ENCODE measurements around the gene CYP2J2.
"Not testable (repeated sequence)": the region's sequence is repeated elsewhere in the genome, so short reads cannot be mapped to it uniquely, and the experiment has no call there.

Gene CYP2J2

DNA sequence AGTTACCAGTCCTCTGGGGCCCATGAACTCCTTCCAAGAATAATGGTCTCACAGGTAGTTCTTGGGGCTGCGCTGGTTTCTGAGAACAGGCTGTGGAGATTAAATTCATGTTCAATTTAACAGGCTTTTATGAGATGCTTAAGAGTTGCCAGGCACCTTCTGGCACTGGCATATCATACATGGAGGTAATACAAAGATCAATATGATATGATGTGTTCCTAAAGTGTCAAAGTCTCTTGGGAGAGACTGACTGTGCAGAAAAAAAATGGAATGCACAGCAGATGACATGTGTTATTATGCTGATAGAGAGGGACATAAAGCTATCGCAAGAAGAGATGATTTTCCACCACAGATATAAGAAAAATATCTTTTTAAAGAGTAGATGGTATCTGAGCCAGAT is 6.8 kb downstream of the CYP2J2 start:
- DNase-seq: no peak

DNA sequence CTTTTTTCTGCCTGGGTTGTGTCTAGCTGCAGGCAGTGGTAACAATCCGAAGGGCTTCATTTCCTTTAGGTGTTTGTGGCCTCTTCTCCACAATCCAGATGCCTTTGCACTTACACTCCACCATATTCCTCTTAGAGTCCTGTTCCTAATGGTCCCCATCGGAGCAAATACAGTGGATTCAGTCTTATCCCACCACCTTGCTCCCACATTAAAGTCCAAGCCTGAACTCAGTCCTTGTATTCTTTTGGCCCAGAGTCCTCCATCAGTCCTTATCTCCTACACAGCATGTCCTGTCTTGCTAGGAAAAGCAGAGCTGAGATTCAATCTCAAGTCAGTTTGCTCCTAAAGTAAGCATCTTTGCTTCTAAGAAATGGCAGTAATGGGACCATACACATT is 8.8 kb downstream of the CYP2J2 start:
- no peak for DNase-seq

DNA sequence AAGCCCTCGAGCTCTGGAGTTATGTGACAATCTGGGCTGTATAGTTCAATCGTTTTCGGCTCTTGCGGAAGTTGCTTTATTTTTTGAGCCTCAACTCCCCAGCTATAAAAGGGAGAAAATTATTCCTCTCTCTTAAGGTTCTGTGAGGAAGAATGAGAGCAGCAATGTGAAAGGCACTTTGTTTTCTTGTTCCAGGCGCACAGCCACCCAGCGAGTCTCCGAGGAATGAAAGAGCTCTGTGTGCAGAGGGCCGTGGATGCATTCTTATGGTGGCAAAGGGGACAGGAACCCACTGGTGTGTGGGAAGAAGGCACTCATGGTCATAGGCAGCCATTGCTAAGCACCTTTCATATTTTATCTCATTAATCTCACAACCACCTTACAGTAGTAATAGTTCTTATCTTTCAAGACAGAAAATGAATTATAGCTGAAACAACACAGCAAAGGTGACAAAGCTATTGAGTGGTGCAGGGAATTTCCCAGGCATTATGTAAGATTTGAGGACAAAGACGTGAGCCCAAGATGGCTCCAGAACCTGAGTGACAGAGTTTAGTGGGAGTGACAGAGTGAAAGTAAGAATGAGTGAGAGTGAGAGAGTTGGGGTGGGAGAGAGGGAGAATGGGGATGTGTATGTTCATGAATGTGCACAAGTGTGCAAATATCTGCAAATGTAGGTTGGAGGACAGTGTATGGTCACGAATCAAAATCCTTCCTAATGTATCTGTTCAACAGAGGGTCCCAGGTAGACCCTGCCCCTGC is 9.4 kb downstream of the CYP2J2 start:
- no peak for DNase-seq

DNA sequence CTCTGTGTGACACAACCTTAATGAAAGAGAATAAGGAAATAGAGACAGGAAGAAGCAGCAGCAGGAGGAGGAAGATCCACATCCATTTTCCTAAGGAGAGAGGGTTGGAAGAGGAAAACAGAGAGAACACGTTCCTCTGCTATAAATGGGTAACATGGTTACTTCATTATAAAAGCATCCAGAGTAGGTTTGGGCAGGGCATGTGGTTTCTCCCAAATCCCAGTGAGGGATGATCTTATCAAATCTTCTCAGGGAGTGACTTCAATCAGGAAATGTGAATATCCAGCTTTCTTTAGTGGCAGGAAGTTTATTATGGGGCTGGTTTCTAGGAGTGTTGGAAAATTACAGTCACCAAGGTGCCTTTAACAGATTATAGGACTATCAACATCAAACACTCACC is 11.1 kb downstream of the CYP2J2 start:
- no peak for DNase-seq

DNA sequence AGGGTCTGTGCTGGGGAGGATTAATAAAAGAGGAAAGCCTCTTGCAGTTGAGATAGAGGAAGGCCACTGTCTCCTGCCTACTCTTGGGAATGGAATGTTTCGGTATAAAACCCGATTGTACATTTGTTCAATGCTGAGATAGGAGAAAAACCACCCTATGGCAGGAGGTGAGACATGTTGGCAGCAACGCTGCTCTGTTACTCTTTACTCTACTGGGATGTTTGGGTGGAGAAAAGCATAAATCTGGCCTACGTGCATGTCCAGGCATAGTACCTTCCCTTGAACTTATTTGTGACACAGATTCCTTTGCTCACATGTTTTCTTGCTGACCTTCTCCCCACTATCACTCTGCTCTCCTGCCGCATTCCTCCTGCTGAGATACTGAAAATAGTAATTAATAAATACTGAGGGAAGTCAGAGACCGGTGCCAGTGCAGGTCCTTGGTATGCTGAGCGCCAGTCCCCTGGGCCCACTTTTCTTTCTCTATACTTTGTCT is 11.7 kb downstream of the CYP2J2 start:
- not testable (repeated sequence) for DNase-seq

DNA sequence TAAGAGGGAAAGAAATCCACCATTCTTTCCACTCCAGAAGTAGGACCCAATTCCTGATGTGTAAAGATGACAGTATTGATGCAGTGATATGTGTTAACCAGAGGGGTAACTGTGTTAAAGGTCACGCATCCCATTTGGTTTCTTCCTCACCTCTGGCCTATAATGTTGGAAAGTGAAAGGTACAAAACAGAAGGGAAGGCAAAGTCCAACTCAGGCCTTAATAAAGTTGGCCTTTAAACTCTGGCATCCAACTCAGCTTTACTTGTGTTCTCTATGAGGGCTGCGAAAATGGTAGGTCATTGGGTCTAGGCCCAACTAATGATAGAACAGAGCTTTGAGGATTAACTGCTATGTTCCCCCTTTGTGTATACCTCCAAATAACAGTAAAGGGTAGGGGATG is 17.9 kb downstream of the CYP2J2 start:
- no peak for DNase-seq

DNA sequence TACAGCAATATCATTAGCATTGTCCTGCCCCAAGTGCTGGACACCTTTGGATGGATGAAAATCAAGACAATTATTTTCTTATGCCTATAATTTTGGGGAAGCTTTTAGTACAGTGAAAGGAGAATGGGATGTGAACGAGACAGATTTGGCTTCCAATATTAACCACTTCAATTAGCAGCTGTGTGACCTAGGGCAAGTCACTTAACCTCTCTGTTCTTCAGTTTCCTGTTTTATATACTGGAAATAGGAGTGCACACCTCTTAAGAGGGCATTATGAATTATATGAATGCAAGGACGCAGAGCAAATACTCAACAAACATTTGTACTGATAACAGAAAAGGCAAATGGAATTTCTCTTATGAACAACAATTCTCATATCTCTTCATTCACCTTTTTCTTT is 18.5 kb downstream of the CYP2J2 start:
- no peak for DNase-seq

DNA sequence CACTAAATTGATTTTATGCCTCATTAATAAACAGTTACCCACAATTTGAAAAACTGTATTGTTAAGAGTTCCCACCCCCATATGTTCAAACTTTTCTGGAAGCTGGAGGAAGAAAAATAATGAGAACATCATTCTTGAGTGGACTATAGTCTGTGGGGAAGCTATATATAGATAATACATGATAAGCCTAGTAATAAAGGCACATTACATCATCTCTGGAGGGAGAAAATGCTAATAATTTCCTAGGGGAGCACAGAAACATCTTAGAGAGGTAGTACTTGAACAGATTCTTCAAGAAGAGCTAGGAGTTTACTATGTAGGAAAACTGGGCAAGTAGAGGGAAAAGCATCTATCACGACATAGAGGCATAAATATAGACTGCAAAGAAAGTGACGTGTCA is 19.6 kb downstream of the CYP2J2 start:
- no peak for DNase-seq

DNA sequence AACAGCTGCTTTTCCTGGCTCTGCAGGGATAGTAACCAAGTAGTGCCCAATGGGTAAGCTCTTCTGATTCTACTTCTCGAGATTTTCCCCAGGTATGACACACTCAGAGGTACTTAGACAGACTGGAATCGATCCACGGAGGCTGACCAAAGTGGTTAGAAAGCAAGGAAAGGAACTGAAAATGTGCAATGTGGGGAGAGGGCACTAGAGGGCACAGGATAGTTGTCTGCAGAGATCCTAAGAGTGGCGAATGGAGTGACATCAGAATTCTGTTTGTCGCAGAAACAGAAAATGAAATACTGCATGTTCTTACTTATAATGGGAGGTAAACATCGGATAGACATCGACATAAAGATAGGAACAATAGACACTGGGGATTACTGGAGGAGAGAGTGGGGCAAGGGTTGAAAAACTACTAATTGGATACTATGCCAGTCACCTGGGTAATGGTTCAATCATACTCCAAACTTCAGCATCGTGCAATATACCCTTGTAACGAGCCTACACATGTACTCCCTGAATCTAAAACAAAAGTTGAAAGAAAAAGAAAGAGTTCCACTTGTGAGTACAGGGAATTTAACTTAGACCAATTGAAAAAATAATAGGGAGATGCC is 23.3 kb downstream of the CYP2J2 start:
- no peak for DNase-seq

DNA sequence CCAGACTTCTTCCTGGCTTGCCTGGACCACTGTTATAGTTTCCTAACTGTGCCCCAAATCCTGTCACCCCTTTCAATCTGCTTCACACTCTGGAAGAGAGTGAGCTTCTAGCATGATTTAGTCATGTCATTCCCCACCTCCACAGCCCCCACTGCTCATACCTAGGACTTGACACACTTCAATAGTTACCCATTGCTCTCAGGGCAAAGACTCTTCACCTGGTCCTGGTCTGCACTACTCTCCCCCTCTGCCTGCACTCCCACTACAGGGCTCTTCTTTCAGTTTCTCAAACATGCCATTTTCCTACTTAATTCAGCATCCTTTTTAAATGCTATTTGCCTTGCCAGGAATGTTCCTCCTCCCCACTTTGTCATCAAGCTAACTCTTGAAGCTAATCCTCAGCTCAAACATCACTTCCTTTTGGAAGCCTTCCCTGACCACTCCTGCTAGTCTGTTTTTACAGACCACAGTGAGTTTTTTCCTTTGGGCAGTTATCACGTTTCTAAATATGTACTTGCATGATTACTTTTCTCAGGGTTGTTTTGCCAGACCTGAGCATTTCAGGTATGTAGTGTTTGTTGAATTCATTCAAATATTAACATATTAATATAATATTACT is 24.7 kb downstream of the CYP2J2 start:
- no peak for DNase-seq

DNA sequence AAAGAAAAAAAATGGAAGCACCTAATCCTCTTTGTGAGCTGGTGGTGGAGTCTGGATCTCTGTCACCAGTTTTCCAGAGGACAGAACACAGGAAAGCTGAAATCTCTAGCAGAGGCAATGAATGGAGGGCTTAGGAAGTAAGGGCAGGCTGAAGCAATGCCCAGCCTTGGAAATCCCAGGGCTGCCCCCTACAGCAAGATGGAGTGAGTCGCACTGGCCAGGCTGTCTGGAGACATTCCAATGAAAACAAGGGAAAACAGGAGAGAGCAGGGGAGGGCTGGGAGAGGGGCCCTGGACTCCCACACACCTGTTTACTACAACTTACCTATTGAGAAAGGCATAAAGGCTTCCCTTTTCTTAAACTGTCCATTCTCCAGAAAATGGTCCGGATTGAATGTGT is 25.9 kb downstream of the CYP2J2 start:
- DNase-seq: no peak

DNA sequence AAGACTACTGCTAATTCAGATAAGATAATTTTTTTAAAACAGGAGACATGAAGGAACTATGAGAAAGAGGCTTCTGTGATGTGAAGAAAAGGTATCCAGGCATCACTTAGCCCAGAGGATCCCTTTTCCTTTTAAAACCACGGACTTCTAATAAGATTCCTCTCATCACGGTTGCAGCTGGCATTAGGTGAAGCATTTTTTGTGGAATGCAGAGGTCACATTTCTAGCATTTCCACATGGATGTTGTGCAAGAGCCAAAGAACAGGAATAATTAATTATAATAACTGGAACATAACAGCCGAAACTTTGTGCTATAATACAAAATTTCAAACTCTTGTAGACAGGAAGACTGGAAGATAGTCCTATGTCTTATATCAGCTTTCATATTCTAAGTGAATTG is 27.6 kb downstream of the CYP2J2 start:
- no peak for DNase-seq

DNA sequence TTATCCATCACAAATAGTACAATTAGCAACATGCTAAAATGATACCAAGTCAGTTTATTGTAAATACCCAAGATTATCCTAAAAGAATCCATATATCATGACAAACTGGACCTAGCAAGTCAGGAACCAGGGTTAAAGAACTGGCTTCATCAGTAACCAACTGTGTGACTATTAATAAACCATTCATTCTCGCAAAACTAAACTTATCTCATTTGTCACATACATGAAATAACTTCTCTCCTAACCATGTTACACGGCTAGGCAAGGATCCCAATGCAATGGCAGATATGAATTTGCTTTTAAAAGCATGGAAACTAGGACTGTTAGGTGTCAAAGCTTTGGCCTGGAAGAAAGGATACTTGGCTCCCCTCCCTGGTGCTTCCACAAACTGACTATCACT is 29.4 kb downstream of the CYP2J2 start:
- DNase-seq: no peak

DNA sequence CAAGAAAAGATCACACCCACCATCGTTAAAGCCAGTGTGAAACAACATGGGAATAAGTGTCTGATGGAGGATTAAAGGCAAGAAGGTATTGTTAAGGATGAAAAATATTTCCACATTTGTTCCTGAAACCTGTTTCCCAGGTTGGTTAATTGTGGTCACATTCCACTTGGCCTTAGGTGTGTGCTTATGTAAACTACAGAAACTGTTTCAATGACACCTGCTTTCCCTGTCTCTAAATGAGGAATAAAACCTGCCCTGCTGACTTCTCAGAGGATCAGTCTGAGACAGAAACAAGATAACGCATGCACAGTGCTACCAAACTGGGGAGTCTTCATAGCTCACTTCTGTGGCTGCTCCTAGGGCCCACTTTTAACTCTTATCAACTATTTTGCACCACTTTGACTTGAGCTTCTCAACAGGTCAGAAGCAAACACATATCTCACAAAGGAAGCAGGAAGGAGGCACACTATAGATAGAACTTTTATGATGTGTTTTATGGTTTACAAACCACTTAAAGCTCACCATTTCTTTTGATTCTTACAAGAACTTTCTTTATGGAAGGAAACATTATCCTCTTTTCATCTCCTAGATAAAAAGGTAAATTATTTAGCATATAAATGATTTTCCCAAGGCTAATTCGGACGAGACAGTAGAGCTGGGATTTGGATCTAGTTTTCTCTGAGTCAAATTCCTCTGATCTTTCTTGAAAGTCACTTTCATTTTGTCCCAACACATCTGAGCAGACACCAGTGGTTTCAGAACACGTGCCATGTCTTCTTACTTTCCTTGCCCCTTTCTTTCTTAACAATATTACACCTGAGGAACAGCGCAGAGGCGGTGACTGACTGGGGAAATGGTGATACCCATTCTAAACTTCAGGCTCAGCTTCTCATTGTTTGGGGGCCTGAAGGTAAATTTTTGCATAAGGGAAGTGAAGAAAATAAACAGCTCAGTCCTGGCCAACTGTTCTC is 33.4 kb downstream of the CYP2J2 start:
- peak; percentile 82 for DNase-seq

DNA sequence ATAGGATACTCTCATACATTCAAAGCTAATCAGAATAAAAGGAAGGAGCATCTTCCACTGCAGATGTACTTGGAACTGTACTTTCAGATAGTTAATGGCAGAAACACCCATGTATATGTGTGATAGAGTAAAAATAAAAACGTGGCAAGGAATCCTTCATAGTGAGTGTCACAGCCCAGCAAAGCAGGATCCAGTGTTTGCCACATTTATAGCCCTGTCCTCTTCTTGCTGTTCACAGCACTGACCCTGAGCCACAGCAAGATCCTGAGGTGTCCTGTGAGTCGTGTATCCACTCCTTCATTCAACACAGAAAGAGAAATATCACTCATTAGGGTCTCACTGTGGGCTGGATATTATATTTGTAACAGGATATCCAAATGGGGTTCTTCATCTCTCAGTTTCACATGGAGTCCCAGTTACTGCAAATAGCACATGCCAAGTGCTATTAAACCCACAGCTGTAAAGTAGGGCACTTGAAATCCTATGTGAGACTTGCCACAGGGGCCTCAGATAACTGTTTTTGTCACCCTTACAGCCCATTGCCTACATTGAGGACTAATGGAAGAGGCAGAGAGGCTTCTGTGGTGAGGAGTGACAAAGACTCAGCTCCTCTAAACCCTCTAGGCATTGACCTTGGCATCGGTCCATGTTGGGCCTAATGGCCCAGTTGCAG is 41.3 kb downstream of the CYP2J2 start:
- DNase-seq: no peak

DNA sequence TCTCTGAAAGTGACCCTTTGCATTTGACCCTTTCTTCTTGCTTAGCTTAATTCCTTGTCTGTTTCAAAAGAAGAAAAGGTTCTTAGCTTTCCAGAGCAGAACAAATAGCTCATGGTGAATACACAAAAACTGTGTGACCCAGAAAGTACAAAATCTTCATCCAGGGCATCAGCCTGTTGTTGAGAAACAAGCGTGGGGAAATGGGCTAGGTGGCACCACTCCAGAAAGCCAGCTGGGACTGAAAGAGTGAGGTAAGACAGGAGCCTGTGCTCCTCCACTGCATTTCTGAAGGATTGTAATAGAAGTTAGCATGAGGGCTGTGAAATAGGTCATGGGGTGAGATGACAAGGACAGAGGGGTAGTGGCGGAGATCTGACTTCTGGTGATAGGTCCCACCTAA is 45.8 kb downstream of the CYP2J2 start:
- no peak for DNase-seq

DNA sequence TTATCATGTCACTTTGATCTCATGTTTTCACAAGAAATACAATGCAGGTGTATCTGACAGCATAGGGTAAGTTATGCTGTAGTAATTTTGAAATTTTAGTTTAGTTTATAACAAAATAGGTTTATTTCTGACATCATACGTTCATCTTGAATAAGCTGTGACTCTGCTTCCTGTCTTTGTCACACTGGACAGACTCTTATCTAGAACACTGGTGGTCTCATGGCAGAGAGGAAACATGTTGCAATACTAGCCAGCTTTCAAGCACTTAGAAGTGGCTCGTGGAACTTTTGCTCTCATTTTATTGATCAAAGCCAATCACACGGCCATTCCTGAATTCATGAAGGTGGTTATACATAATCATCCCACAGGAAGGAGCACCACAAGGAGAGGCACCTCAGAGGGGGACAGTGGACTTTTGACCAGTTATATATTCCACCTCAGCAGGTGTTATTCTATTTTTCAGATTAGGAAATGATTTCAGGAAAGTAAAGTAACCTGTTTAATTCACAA is 46.5 kb downstream of the CYP2J2 start:
- no peak for DNase-seq

DNA sequence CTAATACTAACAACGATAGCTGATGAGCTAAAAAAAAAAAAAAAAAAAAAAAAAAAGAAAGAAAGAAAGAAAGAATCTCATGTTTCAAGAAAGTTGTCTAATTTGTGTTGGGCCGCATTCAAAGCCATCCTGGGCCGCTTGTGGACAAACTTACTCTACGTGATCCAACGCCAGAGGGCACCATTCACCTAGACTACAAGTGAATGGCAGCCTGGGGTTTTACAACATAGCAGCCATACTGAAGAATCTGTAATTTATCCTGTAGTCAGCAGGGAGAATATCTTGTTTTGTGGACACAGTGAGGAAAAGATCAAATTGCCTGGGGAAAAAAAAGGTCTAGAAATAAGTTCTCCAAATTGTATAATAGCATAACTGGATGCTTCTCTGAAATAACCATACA is 47.0 kb downstream of the CYP2J2 start:
- peak; percentile 29 for DNase-seq

DNA sequence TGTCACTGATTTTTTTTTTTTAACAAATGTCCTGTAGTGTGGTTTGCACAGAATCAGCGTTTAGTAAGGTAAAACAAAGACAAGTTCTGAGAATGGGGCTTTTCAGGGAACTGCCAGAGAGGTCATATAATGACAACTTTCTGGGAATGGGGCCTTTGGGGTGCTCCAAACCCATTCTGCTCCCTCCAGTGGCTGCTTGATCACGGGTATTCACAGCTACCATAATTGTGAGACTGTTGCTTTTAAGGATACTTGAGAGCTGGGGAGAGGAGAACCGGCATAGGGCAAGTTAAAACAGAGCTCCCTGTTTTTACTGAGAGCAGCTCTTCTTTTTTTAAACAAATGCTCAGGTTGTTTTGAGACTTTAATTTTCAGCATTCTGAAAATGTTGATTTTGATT is 48.2 kb downstream of the CYP2J2 start:
- no peak for DNase-seq

DNA sequence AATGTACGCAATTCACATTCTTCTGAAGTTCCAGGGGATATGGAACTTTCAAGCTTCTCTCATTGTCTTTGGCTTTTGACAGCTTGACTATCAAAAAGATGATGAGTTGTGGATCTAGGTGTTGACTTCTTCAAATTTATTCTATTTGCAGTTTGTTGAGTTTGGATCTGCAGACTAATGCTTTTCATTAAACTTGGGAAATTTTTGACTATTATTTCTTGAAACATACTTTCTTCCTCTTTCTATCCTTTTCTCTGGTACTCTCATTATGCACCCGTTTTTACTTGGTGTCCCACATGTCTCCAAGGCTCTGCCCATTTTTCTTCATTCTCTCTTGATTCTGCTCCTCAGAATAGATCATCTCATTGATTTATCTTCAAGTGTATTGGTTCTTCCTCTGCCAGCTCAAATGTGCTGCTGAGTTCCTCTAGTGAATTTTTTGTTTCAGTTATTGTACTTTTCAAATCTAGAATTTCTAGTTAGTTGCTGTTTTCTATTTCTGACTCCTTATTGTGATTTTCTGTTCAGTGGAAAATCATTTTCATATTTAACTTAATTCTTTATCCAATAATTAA is 49.4 kb downstream of the CYP2J2 start:
- DNase-seq: no peak

DNA sequence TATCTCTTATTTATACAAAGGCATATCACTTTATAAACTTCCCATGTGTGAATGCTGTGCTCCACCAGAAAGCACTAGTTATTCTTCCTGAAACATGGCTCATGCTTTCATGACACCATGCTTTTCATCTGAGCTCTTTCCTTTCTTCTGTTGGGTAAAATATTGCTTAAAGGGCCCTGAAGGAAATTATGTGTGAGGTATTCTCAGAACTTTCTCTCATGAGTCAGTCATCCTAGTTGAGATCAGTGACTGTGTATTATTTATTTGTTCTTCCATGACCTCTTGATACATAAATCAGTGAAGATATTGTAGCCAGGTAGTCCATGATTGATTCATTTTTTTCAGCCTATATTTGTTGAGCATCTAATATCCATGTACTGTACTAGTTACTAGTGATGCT is 54.8 kb downstream of the CYP2J2 start:
- DNase-seq: no peak

DNA sequence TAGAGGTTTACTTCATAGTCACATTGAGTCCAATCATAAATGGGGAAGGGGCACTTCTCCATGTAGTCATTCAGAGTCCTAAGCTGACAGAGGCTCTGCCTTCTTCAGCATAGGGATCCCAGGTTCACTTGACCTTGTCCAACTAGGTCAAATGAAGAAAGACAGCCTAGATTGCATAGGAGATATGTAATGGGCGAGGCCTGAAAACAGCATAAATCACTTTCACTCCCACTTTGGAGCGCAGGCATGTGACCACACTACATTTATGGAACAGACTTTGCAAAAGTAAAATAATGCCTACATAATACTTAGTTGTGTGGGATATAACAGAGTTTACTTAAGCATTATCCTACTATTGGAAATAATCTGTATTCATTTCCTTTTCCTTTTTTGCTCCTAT is 60.1 kb downstream of the CYP2J2 start:
- DNase-seq: no peak

All from NCI-H526 treated with DMSO at 0.1 percent for 48 hours (cell line).